ENCODE measurements around the gene VWA5B1.

- TF ChIP-seq CTCF (IDR thresholded peaks at IDR 0.05), result no peak
- no peak for TF ChIP-seq POLR2A (IDR thresholded peaks at IDR 0.05)
- TF ChIP-seq POLR2AphosphoS5 (IDR thresholded peaks at IDR 0.05), result peak; percentile 72
Observed at GRCh38 chr1:20356850-20357459, 66.3 kb downstream of the VWA5B1 start.

Measured in prostate gland (tissue), 2 donors.